OCI-LY3 (cell line): ENCODE measurements around the gene PIP5K1C.

Experiments
- CTCF ChIP-seq: fragments of 200-600, 300-600 bp; sonication (generic); IDR thresholded peaks from 2 replicates; pipeline ENCODE4 v1.5.1; 2014; ENCODE audit warnings: antibody characterized with exemption, low read length, low read depth
- EZH2phosphoT487 ChIP-seq: fragments of 200-600 bp; shearing (Covaris generic); IDR thresholded peaks from 2 replicates; pipeline ENCODE4 v1.6.1; 2018; ENCODE audit warnings: antibody characterized with exemption, mixed run types, low read depth

- TF ChIP-seq CTCF (no peak), EZH2phosphoT487 (no peak)
Observed at GRCh38 chr19:3695124-3695733, 5.0 kb downstream of the PIP5K1C start.
